IPS-20b (cell line): ENCODE data around the gene KRTAP22-2.

ENCODE experiments used
- H3K27ac ChIP-seq: one replicate; pipeline ENCODE4 v1.5.1; 2013; ENCODE audit warnings: low read length
- H3K27me3 ChIP-seq: 2 replicates; pipeline ENCODE4 v1.6.1; 2013; ENCODE audit warnings: mild to moderate bottlenecking, low read length, inconsistent platforms; ENCODE audit not compliant: insufficient read depth
- H3K36me3 ChIP-seq: 2 replicates; pipeline ENCODE4 v1.6.1; 2013; ENCODE audit warnings: low read depth, mild to moderate bottlenecking, inconsistent platforms, low read length, moderate library complexity; ENCODE audit not compliant: insufficient read depth
- H3K4me1 ChIP-seq: 2 replicates; pipeline ENCODE4 v1.6.1; 2013; ENCODE audit warnings: mild to moderate bottlenecking, control low read depth, inconsistent platforms, low read length, moderate library complexity; ENCODE audit not compliant: insufficient read depth
- H3K4me3 ChIP-seq: 2 replicates; pipeline ENCODE4 v1.5.1; 2013; ENCODE audit warnings: mild to moderate bottlenecking, low read length, inconsistent platforms
- H3K9ac ChIP-seq: 2 replicates; pipeline ENCODE4 v1.6.1; 2013; ENCODE audit warnings: low read depth, mild to moderate bottlenecking, inconsistent platforms, low read length, moderate library complexity
- H3K9me3 ChIP-seq: 2 replicates; pipeline ENCODE4 v1.6.1; 2013; ENCODE audit warnings: mild to moderate bottlenecking, low read depth, low read length, inconsistent platforms; ENCODE audit not compliant: insufficient read depth

KRTAP22-2 gene

GRCh38 chr21:30561957-30562356, 28.2 kb downstream of the KRTAP22-2 start:
- Histone ChIP-seq H3K4me1 (no peaks in the 10 kb centered on the region), H3K9ac (no peak overlapping the region), H3K27me3 (no peaks in the 10 kb centered on the region), H3K4me3 (no peak overlapping the region), H3K27ac (no peak overlapping the region), H3K36me3 (no peaks in the 10 kb centered on the region), H3K9me3 (no peaks in the 10 kb centered on the region)

- Histone ChIP-seq H3K36me3 (no peaks in the 10 kb centered on the region), H3K27ac (no peak within 1 kb of the TSS), H3K27me3 (no peaks in the 10 kb centered on the region), H3K4me1 (no peaks in the 10 kb centered on the region), H3K9me3 (no peaks in the 10 kb centered on the region), H3K9ac (no peak within 1 kb of the TSS), H3K4me3 (no peak within 1 kb of the TSS)
Observed at GRCh38 chr21:30561264-30561895, 28.8 kb downstream of the KRTAP22-2 start, which contains the start of gene KRTAP19-7. Gene KRTAP19-7, minus strand, starts transcription at chr21:30561314. Its CDS starts 25 bp downstream, at chr21:30561289.

- Histone ChIP-seq H3K4me1 (no peaks in the 10 kb centered on the region), H3K27ac (no peak overlapping the region), H3K4me3 (no peak overlapping the region), H3K9me3 (no peaks in the 10 kb centered on the region), H3K27me3 (no peaks in the 10 kb centered on the region), H3K36me3 (no peaks in the 10 kb centered on the region), H3K9ac (no peak overlapping the region)
Observed at GRCh38 chr21:30555095-30555494, 35.1 kb downstream of the KRTAP22-2 start.

- no peaks in the 10 kb centered on the region for H3K36me3 ChIP-seq
- no peak overlapping the region for H3K4me3 ChIP-seq
- H3K27me3 ChIP-seq: no peaks in the 10 kb centered on the region
- no peak overlapping the region for H3K9ac ChIP-seq
- no peak overlapping the region for H3K27ac ChIP-seq
- no peaks in the 10 kb centered on the region for H3K9me3 ChIP-seq
- H3K4me1 ChIP-seq: no peaks in the 10 kb centered on the region
Observed at GRCh38 chr21:30552782-30553181, 37.4 kb downstream of the KRTAP22-2 start.

- Histone ChIP-seq H3K4me1 (no peaks in the 10 kb centered on the region), H3K9me3 (no peaks in the 10 kb centered on the region), H3K27ac (no peak within 1 kb of the TSS), H3K36me3 (no peaks in the 10 kb centered on the region), H3K4me3 (no peak within 1 kb of the TSS), H3K9ac (no peak within 1 kb of the TSS), H3K27me3 (no peaks in the 10 kb centered on the region)
Observed at GRCh38 chr21:30541764-30542163, 48.4 kb downstream of the KRTAP22-2 start, which contains the start of gene KRTAP19-6. Gene KRTAP19-6, minus strand, starts transcription at chr21:30541864. Its CDS starts 31 bp downstream, at chr21:30541833.
